Measurements from ENCODE around the gene STARD4.

STARD4 gene

DNA sequence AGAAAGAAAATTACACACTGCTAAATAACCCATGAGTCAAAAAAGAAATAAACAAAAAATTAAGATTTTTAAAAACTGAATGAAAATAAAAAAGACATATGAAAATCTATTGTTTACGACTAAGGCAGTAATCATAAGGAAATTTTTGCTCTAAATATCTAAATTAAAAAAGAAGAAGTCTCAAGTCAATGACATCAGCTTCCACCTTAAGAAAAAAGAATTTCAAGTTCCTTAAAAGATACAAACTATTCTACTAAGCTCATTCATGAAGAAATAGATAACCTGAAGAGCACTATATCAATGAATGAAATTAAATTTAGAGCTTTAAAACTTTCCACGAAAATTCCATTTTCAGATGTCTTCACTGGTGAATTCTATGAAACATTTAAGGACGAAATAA is 15.7 kb upstream of the STARD4 start:
- no peak overlapping the region for H3K4me3 ChIP-seq (ENCODE audit: low read depth, low read length)
- TF ChIP-seq, protein P1, sequence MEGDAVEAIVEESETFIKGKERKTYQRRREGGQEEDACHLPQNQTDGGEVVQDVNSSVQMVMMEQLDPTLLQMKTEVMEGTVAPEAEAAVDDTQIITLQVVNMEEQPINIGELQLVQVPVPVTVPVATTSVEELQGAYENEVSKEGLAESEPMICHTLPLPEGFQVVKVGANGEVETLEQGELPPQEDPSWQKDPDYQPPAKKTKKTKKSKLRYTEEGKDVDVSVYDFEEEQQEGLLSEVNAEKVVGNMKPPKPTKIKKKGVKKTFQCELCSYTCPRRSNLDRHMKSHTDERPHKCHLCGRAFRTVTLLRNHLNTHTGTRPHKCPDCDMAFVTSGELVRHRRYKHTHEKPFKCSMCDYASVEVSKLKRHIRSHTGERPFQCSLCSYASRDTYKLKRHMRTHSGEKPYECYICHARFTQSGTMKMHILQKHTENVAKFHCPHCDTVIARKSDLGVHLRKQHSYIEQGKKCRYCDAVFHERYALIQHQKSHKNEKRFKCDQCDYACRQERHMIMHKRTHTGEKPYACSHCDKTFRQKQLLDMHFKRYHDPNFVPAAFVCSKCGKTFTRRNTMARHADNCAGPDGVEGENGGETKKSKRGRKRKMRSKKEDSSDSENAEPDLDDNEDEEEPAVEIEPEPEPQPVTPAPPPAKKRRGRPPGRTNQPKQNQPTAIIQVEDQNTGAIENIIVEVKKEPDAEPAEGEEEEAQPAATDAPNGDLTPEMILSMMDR (IDR thresholded peaks at IDR 0.05; ENCODE audit: borderline replicate concordance, insufficient read depth, low read depth, low read length) = no peak

DNA sequence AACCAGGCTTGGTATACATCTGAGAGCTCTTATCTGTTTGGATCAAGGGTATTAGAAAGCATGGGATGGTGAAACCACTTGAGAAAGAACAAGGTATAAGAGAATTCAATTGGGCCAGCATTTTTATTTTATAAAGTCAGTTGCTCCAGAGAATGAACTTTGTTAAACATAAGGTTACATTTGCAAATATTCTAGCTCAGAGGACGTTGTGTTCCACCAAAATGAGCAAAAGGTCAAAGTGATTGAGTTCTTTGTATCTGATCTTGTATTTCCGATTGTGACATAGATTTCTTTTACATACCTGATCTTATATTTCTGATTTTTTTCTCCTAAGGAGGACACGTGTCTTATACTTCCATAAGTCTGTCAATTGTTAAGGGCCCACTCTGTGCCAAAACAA is 8.6 kb upstream of the STARD4 start:
- TF ChIP-seq, protein P1 (IDR thresholded peaks at IDR 0.05; ENCODE audit: borderline replicate concordance, insufficient read depth, low read depth, low read length) = no peak
- no peak overlapping the region for H3K4me3 ChIP-seq (ENCODE audit: low read depth, low read length)

DNA sequence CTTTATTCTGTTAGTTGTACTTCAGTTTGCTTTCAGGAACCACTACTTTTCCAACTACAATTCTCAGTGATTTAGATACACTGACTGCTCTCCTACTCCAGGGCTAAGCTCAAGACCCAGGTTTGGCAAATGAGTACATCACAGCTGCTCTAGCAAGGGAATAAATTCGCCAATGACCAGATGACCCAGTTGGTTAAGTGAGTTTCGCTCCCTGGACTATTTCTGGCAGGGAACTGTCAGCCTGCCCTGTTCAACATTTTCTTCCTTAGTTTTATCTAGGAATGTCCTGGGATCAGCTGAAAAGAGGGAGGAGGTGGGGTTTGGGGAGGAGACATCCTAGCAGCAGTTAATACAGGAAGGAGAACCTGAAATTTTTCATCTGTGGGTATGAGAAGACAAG is 6.4 kb upstream of the STARD4 start:
- H3K4me3 ChIP-seq (ENCODE audit: low read depth, low read length) = no peak overlapping the region
- TF ChIP-seq, protein P1 (IDR thresholded peaks at IDR 0.05; ENCODE audit: borderline replicate concordance, insufficient read depth, low read depth, low read length) = no peak

DNA sequence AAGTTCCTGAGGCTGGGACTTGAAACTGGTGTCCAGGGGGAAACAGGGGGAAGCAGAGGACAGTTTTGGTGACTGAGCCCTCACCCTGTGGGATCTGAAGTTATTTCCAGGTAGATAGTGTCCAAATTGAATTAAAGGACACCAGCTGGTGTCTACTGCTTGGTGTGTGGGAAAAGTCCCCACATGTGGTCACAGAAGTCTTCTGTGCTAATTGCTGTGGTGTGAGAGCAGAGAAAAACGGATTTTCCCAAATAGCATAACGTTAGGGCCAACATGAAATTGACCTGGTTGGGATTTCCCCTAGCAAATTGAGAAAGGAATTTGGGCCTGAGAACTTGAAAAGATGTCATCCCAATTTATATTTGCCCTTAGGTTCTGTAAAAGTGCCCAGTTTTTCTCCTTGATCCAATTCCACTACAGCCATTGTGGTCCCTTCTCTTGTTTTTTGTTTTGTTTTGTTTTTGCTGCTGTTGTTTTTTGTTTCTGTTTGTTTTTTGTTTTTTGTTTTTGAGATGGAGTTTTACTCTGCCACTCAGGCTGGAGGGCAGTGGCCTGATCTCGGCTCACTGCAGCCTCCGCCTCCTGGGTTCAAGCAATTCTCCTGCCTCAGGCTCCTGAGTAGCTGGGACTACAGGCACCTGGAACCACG is 5.6 kb upstream of the STARD4 start:
- H3K4me3 ChIP-seq (ENCODE audit: low read depth, low read length) = no peak overlapping the region
- TF ChIP-seq, protein P1 (IDR thresholded peaks at IDR 0.05; ENCODE audit: borderline replicate concordance, insufficient read depth, low read depth, low read length) = no peak

DNA sequence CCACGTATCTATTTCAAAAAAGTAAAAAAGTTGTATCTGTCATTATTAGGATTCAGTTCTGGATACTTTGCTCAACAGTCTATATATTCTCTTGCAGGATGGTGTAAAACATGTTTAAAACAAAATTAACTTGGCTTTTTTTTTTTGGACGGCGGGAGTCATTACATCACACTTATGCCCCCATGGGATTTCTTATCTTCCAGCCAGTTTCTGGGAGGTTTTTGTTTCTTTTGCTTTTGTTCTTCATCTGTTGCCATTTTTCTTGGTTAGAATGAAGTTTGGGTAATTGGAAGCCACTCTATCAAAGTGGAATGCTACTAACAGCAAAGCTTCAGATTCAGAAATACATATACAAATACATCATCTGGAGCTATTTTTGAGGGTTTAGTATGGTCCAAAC is 1.8 kb upstream of the STARD4 start:
- TF ChIP-seq, protein P1 (IDR thresholded peaks at IDR 0.05; ENCODE audit: borderline replicate concordance, insufficient read depth, low read depth, low read length) = no peak
- H3K4me3 ChIP-seq (ENCODE audit: low read depth, low read length) = no peak overlapping the region

DNA sequence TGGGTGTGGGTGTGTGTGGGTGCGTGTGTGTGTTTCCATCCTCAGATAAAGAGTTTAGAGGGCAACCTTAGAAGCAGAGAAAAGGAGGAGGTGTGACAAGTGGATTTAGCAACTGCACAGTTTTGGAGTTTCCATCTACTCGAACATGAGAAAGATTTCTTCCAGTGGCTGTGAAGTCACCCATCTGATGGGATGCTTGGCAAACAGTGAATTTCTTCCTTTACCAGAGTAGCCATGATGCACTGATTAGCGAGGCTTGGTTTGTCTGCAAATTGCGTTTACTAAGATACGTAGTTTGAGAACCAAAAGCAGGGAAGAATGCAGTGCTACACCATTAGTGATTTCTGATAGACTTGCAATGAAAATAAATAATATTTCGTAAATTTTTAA is 791 bp upstream of the STARD4 start:
- TF ChIP-seq, protein P1 (IDR thresholded peaks at IDR 0.05; ENCODE audit: borderline replicate concordance, insufficient read depth, low read depth, low read length) = no peak
- H3K4me3 ChIP-seq (ENCODE audit: low read depth, low read length) = peak overlapping the region; percentile 91

DNA sequence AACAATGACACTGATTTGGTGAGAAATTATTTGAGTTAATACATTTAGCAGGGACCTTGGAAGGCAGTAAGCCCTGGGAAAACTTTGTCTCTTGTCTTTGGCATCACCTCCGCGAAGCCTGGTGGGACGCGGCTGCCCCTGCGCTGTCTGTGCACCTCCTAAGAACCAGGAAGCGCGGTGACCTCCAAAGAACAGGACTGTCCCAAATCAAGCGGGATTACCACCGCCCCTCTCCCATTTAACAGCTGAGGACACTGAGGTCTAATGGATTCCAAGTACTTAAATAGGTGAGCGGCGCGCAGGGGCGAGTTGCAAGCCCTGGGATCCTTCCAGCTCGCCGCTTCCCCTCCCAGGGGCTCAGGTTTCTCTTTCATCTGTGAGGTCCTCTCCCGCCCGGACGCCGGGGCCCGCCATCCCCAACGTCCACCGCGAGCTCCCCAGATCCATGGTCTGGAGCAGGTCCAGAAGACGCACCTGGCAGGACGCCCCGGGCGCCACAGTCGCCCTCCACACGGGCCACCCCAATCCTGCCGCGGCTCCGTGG is 432 bp downstream of the STARD4 start:
- TF ChIP-seq, protein P1 (IDR thresholded peaks at IDR 0.05; ENCODE audit: borderline replicate concordance, insufficient read depth, low read depth, low read length) = no peak
- peak overlapping the region; percentile 91 for H3K4me3 ChIP-seq (ENCODE audit: low read depth, low read length)

All from GM12875 (cell line).